ENCODE data around the gene SLC25A22.

SLC25A22 gene

DNA sequence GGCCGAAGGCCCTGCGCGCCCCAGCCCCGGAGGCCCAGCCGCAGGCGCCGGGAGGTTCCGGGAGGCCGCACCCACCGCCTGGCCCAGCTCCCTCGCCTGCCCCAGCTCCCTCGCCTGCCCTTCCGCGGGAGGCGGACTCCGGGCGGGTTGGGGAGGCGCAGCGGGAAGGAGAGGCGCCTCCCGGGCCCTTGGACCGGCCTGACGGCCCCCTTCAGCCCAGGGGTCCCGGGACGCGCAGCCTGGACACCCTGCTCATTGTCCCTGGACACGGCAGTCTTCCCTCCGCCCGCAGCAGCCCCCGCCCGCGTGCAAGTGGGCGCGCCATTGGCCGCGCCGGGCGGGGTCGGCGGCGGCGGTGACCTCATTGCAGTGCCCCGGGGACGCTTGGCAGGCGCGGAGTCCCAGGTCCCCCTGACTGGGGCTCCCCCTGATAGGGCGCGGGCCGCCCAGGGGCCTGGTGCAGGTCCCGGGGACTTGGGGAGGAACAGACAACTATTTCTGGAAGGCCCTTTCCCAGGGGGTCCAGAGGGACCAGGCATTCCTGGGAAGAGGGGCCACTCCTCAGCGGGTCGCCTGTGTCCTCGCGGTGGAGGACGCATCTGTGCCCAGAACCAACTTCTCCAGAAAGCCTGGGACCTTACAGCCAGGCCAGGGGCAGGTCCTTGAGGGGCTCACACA, 35.2 kb upstream of the SLC25A22 start:
- Histone ChIP-seq H2AFZ (ENCODE audit: low read length, unreplicated experiment) (no peak overlapping the region), H3K4me3 (ENCODE audit: low read depth, low read length) (peak overlapping the region; percentile 98), H3K79me2 (ENCODE audit: control insufficient read depth, insufficient read depth, low read length, unreplicated experiment) (peaks cover 26% of the 10 kb centered on the region), H3K4me1 (ENCODE audit: control insufficient read depth, insufficient read depth, low read length, unreplicated experiment) (peaks cover 49% of the 10 kb centered on the region), H3K27me3 (ENCODE audit: insufficient read depth, low read length) (peaks cover 6% of the 10 kb centered on the region; the same call in 1 of the 2 replicates), H3K27ac (ENCODE audit: low read depth, low read length) (peak overlapping the region; percentile 88), H3K36me3 (ENCODE audit: insufficient read depth, low read length) (peaks cover 3% of the 10 kb centered on the region; the same call in 1 of the 2 replicates)

DNA sequence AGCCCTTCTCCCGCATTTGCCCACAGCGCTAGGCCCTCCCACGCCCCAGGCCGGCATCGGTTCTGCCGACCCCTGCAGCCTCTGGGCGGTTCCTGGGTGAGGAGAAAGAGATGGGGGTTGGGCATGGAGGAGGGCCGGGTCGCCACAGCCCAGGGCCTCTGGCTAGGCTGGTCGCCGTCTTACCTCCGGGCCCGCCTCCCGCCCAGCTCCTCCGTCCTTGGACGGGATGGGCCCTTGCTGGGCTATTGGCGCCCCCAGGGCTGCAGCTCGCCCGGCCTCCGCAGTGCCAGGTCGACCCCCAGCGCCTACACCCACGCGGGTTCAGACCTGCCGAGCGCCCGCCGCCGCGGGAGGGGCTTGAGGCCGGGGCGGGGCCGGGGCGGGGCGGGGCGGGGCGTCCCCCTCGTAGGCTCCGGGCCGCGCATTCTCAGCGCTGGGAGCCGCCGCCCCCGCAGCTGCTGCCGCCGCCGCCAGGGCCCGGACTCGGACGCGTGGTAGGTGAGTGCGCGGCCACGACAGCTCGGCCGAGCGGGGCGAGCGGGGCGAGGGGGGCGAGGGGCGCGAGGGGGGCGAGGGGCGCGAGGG, 34.5 kb upstream of the SLC25A22 start, which contains the start of gene CD151:
TSS of gene CD151 (plus strand) at position 424 of the 585 bp plus-strand sequence. CDS start 3,118 bp downstream, outside the sequence.
- Histone ChIP-seq H3K36me3 (ENCODE audit: insufficient read depth, low read length) (peaks cover 3% of the 10 kb centered on the region; the same call in 1 of the 2 replicates), H2AFZ (ENCODE audit: low read length, unreplicated experiment) (no peak within 1 kb of the TSS), H3K4me1 (ENCODE audit: control insufficient read depth, insufficient read depth, low read length, unreplicated experiment) (peaks cover 45% of the 10 kb centered on the region), H3K27me3 (ENCODE audit: insufficient read depth, low read length) (peaks cover 6% of the 10 kb centered on the region; the same call in 1 of the 2 replicates), H3K79me2 (ENCODE audit: control insufficient read depth, insufficient read depth, low read length, unreplicated experiment) (peaks cover 22% of the 10 kb centered on the region), H3K27ac (ENCODE audit: low read depth, low read length) (peak within 1 kb of the TSS; percentile 88), H3K4me3 (ENCODE audit: low read depth, low read length) (peak within 1 kb of the TSS; percentile 98)

DNA sequence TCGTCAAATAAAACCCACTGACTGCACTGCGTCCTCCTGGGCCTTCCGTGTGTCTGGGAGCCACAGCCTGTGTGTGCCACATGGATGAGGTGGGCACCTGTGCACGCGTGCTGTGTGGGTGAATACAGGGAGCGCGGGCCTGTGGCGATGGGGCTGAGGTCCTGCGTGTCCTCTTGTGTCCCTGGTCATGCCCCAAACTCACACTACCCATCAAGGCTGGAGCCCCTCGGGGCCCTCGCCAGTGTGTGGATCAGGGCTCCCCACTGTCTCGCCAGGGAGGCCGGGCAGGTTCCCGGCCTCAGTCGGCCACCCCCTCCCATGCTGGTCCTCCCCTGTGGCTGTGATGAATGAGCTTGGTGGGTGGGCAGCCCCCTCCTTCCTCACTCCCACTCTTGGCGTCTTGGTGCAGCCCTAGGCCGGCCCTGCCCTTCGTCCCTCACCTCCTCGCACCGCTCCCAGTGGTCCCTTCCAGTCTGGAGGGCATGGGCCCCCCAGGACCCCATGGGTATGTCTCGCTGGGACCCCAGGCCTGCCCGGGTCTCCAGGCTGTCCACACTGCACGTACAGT, 34.0 kb upstream of the SLC25A22 start:
- H3K27ac ChIP-seq (ENCODE audit: low read depth, low read length): no peak overlapping the region
- no peak overlapping the region for H2AFZ ChIP-seq (ENCODE audit: low read length, unreplicated experiment)
- peaks cover 48% of the 10 kb centered on the region for H3K4me1 ChIP-seq (ENCODE audit: control insufficient read depth, insufficient read depth, low read length, unreplicated experiment)
- peaks cover 6% of the 10 kb centered on the region; the same call in 1 of the 2 replicates for H3K27me3 ChIP-seq (ENCODE audit: insufficient read depth, low read length)
- peak overlapping the region; percentile 90 for H3K4me3 ChIP-seq (ENCODE audit: low read depth, low read length)
- peaks cover 20% of the 10 kb centered on the region for H3K79me2 ChIP-seq (ENCODE audit: control insufficient read depth, insufficient read depth, low read length, unreplicated experiment)
- peaks cover 3% of the 10 kb centered on the region; the same call in 1 of the 2 replicates for H3K36me3 ChIP-seq (ENCODE audit: insufficient read depth, low read length)

DNA sequence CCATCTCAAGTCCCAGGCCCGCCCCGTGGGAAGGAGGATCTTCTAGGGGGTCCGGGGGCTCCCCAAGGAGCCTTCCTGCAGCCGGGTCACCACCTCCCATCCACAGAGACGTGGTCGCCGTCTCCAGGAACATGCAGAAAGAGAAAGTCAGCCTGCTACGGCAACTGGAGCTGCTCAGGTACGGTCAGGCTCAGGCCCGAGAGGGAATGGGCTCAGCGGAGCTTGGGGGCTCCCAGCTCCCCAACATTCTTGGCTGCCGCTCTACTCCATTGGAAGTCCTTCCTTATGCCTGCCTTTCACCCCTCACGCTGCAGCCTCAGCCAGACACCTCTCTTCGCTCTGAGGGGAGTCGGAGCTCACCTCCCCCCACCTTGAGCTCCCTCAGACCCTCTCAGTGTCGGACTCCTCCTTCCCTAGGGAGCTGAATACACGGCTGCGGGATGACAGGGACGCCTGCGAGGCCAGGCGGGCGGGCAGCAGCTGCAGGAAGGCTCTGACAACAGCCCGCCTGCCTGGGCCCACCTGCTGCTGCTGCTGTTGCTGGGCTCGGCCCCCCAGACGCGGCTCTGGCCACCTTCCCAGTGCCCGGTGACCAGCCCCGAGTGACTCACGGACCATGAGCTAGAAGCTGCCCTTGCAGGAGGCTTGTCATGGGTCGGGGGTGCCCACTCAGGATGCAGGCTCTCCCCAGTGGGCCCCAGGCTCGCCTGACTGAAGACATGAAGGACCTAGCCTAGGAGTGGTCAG, 33.2 kb upstream of the SLC25A22 start:
- Histone ChIP-seq H3K4me3 (ENCODE audit: low read depth, low read length) (peak overlapping the region; percentile 90), H2AFZ (ENCODE audit: low read length, unreplicated experiment) (no peak overlapping the region), H3K27me3 (ENCODE audit: insufficient read depth, low read length) (peaks cover 10% of the 10 kb centered on the region; the same call in 1 of the 2 replicates), H3K79me2 (ENCODE audit: control insufficient read depth, insufficient read depth, low read length, unreplicated experiment) (peaks cover 13% of the 10 kb centered on the region), H3K4me1 (ENCODE audit: control insufficient read depth, insufficient read depth, low read length, unreplicated experiment) (peaks cover 48% of the 10 kb centered on the region), H3K36me3 (ENCODE audit: insufficient read depth, low read length) (no peaks in the 10 kb centered on the region), H3K27ac (ENCODE audit: low read depth, low read length) (no peak overlapping the region)

GRCh38 chr11:830295-831117, 32.4 kb upstream of the SLC25A22 start:
- peak overlapping the region; percentile 62 for H3K4me3 ChIP-seq (ENCODE audit: low read depth, low read length)
- H3K4me1 ChIP-seq (ENCODE audit: control insufficient read depth, insufficient read depth, low read length, unreplicated experiment): peaks cover 48% of the 10 kb centered on the region
- H3K36me3 ChIP-seq (ENCODE audit: insufficient read depth, low read length): no peaks in the 10 kb centered on the region
- H2AFZ ChIP-seq (ENCODE audit: low read length, unreplicated experiment): no peak overlapping the region
- peaks cover 7% of the 10 kb centered on the region for H3K79me2 ChIP-seq (ENCODE audit: control insufficient read depth, insufficient read depth, low read length, unreplicated experiment)
- H3K27me3 ChIP-seq (ENCODE audit: insufficient read depth, low read length): peaks cover 10% of the 10 kb centered on the region; the same call in 1 of the 2 replicates
- no peak overlapping the region for H3K27ac ChIP-seq (ENCODE audit: low read depth, low read length)

- Histone ChIP-seq H3K36me3 (ENCODE audit: insufficient read depth, low read length) (0 out of 2 replicates have a peak, but pooled peaks cover 6% of the 10 kb centered on the region), H3K27me3 (ENCODE audit: insufficient read depth, low read length) (peaks cover 10% of the 10 kb centered on the region; the same call in 1 of the 2 replicates), H3K4me3 (ENCODE audit: low read depth, low read length) (peak overlapping the region; percentile 62), H2AFZ (ENCODE audit: low read length, unreplicated experiment) (no peak overlapping the region), H3K27ac (ENCODE audit: low read depth, low read length) (no peak overlapping the region), H3K4me1 (ENCODE audit: control insufficient read depth, insufficient read depth, low read length, unreplicated experiment) (peaks cover 42% of the 10 kb centered on the region), H3K79me2 (ENCODE audit: control insufficient read depth, insufficient read depth, low read length, unreplicated experiment) (peaks cover 7% of the 10 kb centered on the region)
Observed at GRCh38 chr11:829847-830294, 31.8 kb upstream of the SLC25A22 start.

DNA sequence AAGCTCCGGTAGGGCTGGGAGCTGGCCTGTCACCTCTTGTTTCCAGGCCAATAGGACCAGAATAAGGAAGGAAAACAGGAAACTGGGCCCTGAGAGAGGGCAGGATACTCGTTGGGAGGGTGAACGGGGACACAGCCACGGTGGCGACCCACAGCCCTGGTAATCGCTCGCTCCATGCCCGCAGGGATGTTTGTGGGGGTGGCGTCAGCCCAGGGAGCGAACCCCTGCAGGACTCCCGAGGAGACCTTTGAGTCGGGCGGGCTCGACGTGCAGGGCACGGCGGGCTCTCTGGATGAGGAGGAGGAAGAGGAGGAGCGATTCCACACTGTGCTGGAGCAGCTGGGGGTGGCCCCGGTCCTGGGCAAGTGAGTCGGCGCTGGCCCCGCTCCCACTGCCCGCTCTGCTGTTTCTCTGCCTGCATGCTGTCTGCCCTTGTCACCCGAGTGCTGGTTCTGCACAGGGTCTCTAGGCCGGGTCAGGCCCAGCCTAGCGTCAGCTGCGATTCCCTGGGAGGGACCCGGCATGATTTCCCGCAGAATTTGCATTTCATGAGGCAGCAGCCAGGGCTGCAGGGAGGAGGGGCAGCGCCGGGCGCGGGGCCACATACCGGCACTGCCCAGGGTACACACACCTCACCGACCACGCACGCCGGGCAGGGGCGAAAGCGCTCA, 31.2 kb upstream of the SLC25A22 start:
- Histone ChIP-seq H2AFZ (ENCODE audit: low read length, unreplicated experiment) (no peak overlapping the region), H3K4me1 (ENCODE audit: control insufficient read depth, insufficient read depth, low read length, unreplicated experiment) (peaks cover 37% of the 10 kb centered on the region), H3K27me3 (ENCODE audit: insufficient read depth, low read length) (peaks cover 10% of the 10 kb centered on the region; the same call in 1 of the 2 replicates)

DNA sequence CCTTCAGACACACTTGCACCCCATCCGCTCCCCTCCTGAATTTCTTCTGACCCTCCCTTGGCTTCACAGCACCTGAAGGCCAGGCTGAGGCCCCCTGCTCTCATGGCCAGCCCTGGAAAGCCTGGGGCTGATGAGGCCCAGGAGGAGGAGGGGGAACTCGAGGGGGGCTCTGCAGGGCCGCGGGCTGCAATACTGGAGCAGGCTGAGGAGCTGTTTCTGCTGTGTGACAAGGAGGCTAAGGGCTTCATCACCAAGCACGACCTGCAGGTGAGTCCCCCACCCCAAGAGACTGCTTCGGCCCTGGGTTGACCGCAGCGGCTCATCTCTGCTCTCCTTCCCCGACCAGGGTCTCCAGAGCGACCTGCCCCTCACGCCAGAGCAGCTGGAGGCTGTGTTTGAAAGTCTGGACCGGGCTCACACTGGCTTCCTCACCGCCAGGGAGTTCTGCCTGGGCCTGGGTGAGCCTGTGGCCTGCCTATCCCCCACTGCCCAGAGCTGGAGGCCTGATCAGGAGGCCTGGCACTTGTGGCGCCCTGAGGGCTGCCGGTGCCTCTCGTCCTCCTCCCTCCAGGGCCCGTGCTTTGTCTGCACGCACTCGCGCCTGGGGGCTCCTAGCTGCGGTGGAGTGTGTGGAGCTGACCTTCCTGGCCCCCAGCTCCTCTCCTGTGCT, 30.6 kb upstream of the SLC25A22 start:
- H3K4me1 ChIP-seq (ENCODE audit: control insufficient read depth, insufficient read depth, low read length, unreplicated experiment): peaks cover 36% of the 10 kb centered on the region

More for the DNA sequence above, 31.2 kb upstream of the SLC25A22 start:
- no peak overlapping the region for H3K27ac ChIP-seq (ENCODE audit: low read depth, low read length)
- H3K36me3 ChIP-seq (ENCODE audit: insufficient read depth, low read length): 0 out of 2 replicates have a peak, but pooled peaks cover 6% of the 10 kb centered on the region
- H3K79me2 ChIP-seq (ENCODE audit: control insufficient read depth, insufficient read depth, low read length, unreplicated experiment): peaks cover 7% of the 10 kb centered on the region
- H3K4me3 ChIP-seq (ENCODE audit: low read depth, low read length): peak overlapping the region; percentile 62

DNA sequence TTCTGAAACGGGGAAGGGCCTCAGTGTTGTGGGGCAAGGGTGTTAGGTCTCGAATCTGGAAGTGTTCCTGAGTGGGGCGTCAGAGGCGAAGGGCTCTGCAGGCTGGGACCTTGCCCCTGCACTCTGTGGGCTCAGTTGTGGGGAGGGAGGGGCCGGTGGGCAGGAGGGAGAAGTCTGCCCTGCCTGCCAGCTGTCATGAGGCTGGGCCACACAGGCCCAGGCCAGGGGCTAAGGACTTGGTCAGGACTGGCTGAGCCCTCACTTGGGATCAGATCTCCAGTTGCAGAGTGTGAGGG, 29.8 kb upstream of the SLC25A22 start, which contains the start of gene CRACR2B:
TSS of gene CRACR2B (plus strand) at position 23 of the 296 bp plus-strand sequence. CDS start 689 bp downstream, outside the sequence.
- H3K27ac ChIP-seq (ENCODE audit: low read depth, low read length): no peak within 1 kb of the TSS
- 0 out of 2 replicates have a peak, but pooled peaks cover 6% of the 10 kb centered on the region for H3K36me3 ChIP-seq (ENCODE audit: insufficient read depth, low read length)
- no peaks in the 10 kb centered on the region for H3K79me2 ChIP-seq (ENCODE audit: control insufficient read depth, insufficient read depth, low read length, unreplicated experiment)
- H3K4me1 ChIP-seq (ENCODE audit: control insufficient read depth, insufficient read depth, low read length, unreplicated experiment): peaks cover 36% of the 10 kb centered on the region
- H3K27me3 ChIP-seq (ENCODE audit: insufficient read depth, low read length): peaks cover 10% of the 10 kb centered on the region; the same call in 1 of the 2 replicates
- no peak within 1 kb of the TSS for H2AFZ ChIP-seq (ENCODE audit: low read length, unreplicated experiment)
- H3K4me3 ChIP-seq (ENCODE audit: low read depth, low read length): no peak within 1 kb of the TSS

More for the DNA sequence above, 30.6 kb upstream of the SLC25A22 start:
- no peak overlapping the region for H2AFZ ChIP-seq (ENCODE audit: low read length, unreplicated experiment)
- H3K36me3 ChIP-seq (ENCODE audit: insufficient read depth, low read length): 0 out of 2 replicates have a peak, but pooled peaks cover 6% of the 10 kb centered on the region
- H3K4me3 ChIP-seq (ENCODE audit: low read depth, low read length): peak overlapping the region; percentile 62; the same call in 1 of the 2 replicates
- peaks cover 4% of the 10 kb centered on the region for H3K79me2 ChIP-seq (ENCODE audit: control insufficient read depth, insufficient read depth, low read length, unreplicated experiment)
- peaks cover 10% of the 10 kb centered on the region; the same call in 1 of the 2 replicates for H3K27me3 ChIP-seq (ENCODE audit: insufficient read depth, low read length)
- H3K27ac ChIP-seq (ENCODE audit: low read depth, low read length): no peak overlapping the region

Measured in ACC112 (cell line).